Right cardiac atrium (tissue), 5 donors: Measurements from ENCODE around the gene PCDHB15. TPM values are rescaled to one million over a fixed set of nuclear protein-coding genes. Genes with fewer than 3 reads are reported as not detected.
"Not testable (repeated sequence)": the region's sequence is repeated elsewhere in the genome, so short reads cannot be mapped to it uniquely, and the experiment has no call there.

Experiments used
- ATAC-seq, 2 donors: fragments of 200-7000 bp; cut with Tn5 transposase; one replicate each; pipeline versions ENCODE4 v1.8.0 to v1.9.1; 2020; ENCODE audit warnings: moderate library complexity in 2 of 2, mild to moderate bottlenecking in 1 of 2
- DNase-seq, 3 donors: peaks; one replicate each; pipeline ENCODE4 v3.0.0-alpha.2; 2020
- H3K27ac ChIP-seq: one replicate; pipeline ENCODE4 v1.5.1; 2013; ENCODE audit warnings: mild to moderate bottlenecking, low read length, control low read depth, moderate library complexity
- H3K27me3 ChIP-seq: one replicate; pipeline ENCODE4 v1.6.1; 2013; ENCODE audit not compliant: control insufficient read depth, insufficient read depth
- H3K4me1 ChIP-seq: one replicate; pipeline ENCODE4 v1.6.1; 2013; ENCODE audit warnings: low read length; ENCODE audit not compliant: control insufficient read depth, insufficient read depth
- H3K4me3 ChIP-seq: one replicate; pipeline ENCODE4 v1.5.1; 2013; ENCODE audit warnings: low read length, control low read depth
- H3K9me3 ChIP-seq: one replicate; pipeline ENCODE4 v1.6.1; 2013; ENCODE audit warnings: low read length; ENCODE audit not compliant: control insufficient read depth
- WGBS: extraction: QIAGEN DNeasy Blood & Tissue Kit; methylation state at CpG from one replicate; pipeline ENCODE4 v1.1.7; 2013; 5-methylcytosine and 5-hydroxymethylcytosine counted together
- intact Hi-C, 4 donors: fragments of 100-400 bp; cut with DNase I; formaldehyde crosslinking; loops; one replicate each; pipeline versions ENCODE4 v1.11.0 to v1.14.0; 2022 to 2023
- polyA plus RNA-seq: library from polyadenylated mRNA; stranded (reverse); fragments of 200-250 nt; gene quantifications from one replicate; pipeline ENCODE4 v1.2.3, GENCODE V29; 2013
- total RNA-seq, 4 donors: library from RNA; stranded (reverse); fragmentation: NEBNext Ultra II Directional; extraction: Animal tissue kit (Norgen Biotek cat#: 25700); gene quantifications; one replicate each; pipeline ENCODE4 v1.2.1, GENCODE V29; 2021
- donor health status: healthy with polysubstance abuse.
- donor health status: DM: no; HTN: yes; CAD: no.
- donor health status: DM: no; HTN: no; CAD: no.
- donor health status: DM: no; HTN: yes; CAD: no; lungs with severe emphysema.
- donor health status: DM: yes; HTN: yes; CAD: no.

Gene PCDHB15
- total and polyA plus RNA-seq, 5 donors = 2.5 to 6.7 (median 4.3) TPM

- H3K4me1 ChIP-seq, ATAC-seq, H3K4me3 ChIP-seq, H3K27me3 ChIP-seq, DNase-seq, H3K9me3 ChIP-seq, H3K27ac ChIP-seq: not testable (repeated sequence)
- intact Hi-C loops = loop anchor here in 2 of 4 donors (10.0 kb wide), 1 partner anchor 349 kb away; no protein-coding TSS in a partner anchor
- 29% methylated on average over 34 of the region's 40 CpGs for WGBS
These were observed 29.7 kb upstream of the PCDHB15 start for GRCh38 chr5:141215504-141215903.

- H3K27ac ChIP-seq, H3K4me1 ChIP-seq, H3K9me3 ChIP-seq, H3K4me3 ChIP-seq, DNase-seq, H3K27me3 ChIP-seq, ATAC-seq: not testable (repeated sequence)
- intact Hi-C loops = loop anchor here in 2 of 4 donors (10.0 kb wide), 1 partner anchor 349 kb away; no protein-coding TSS in a partner anchor
- WGBS = 32% methylated on average over 18 of the region's 26 CpGs
These were observed 29.2 kb upstream of the PCDHB15 start for GRCh38 chr5:141216035-141216434.

- intact Hi-C loops = no loop called here
- Histone ChIP-seq H3K27ac (no peak within 1 kb of the TSS), H3K9me3 (peaks cover 10% of the 10 kb centered on the region), H3K4me3 (peak within 1 kb of the TSS; percentile 43), H3K4me1 (no peaks in the 10 kb centered on the region), H3K27me3 (no peaks in the 10 kb centered on the region)
- ATAC-seq (no peak), DNase-seq (no peak)
- 22% methylated on average over 15 of the region's 15 CpGs for WGBS
These were observed 21.9 kb upstream of the PCDHB15 start, which contains the start of gene PCDHB14 for GRCh38 chr5:141223112-141223783. TSS of gene PCDHB14 (plus strand) at chr5:141223343. CDS start at chr5:141223506, 163 bp downstream.

- H3K4me1 ChIP-seq, intact Hi-C loops, H3K27me3 ChIP-seq, ATAC-seq, H3K4me3 ChIP-seq, H3K9me3 ChIP-seq, H3K27ac ChIP-seq, DNase-seq: not testable (repeated sequence)
- WGBS = 18% methylated on average over 34 of the region's 40 CpGs
These were observed 20.4 kb upstream of the PCDHB15 start for GRCh38 chr5:141224844-141225243.

- H3K4me1 ChIP-seq, ATAC-seq, H3K9me3 ChIP-seq, H3K27ac ChIP-seq, H3K27me3 ChIP-seq, DNase-seq, intact Hi-C loops, H3K4me3 ChIP-seq: not testable (repeated sequence)
- 22% methylated on average over 30 of the region's 30 CpGs for WGBS
These were observed 19.8 kb upstream of the PCDHB15 start for GRCh38 chr5:141225421-141225820.

DNA sequence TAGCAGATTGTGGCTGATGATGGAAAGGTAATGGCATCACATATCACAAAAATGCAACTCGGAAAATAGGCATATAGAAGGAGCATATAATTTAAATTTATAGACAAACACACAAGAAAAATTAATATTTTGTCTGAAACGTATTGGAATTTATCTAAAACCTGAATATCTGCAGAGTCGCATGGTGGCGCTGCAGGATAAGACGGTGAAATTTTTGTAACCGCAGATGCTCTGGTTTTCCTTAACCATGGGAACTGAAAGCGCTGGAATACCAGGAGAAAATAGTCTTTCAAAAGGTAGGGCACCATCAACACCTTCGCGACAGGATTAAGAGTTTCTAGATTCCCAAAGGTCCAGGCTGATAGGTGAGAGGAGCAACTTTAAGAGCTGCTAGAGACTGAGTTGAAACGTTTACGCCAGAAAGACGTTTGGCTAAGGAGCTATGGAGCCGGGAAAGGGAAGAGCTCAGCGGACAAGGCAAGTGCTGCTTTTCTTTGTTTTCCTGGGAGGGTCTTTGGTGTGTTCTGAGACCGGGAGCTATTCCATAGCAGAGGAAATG, 11.0 kb upstream of the PCDHB15 start:
- Histone ChIP-seq H3K27ac (no peak overlapping the region), H3K9me3 (peaks cover 6% of the 10 kb centered on the region), H3K4me3 (peak overlapping the region; percentile 30), H3K27me3 (no peaks in the 10 kb centered on the region), H3K4me1 (no peaks in the 10 kb centered on the region)
- intact Hi-C loops = loop anchor here in 1 of 4 donors (10.0 kb wide), 1 partner anchor 171 kb away; the partner anchor contains the start of genes PCDHGA9 and PCDHGB6
- ATAC-seq (no peak), DNase-seq (no peak)
- 6% methylated on average over 15 of the region's 15 CpGs for WGBS

GRCh38 chr5:141235922-141236321, 9.3 kb upstream of the PCDHB15 start:
- intact Hi-C loops = loop anchor here in 1 of 4 donors (10.0 kb wide), 1 partner anchor 169 kb away; the partner anchor contains the start of genes PCDHGA9 and PCDHGB6
- not testable (repeated sequence) for ATAC-seq, H3K27ac ChIP-seq, DNase-seq, H3K4me3 ChIP-seq, H3K4me1 ChIP-seq, H3K27me3 ChIP-seq
- WGBS = 20% methylated on average over 40 of the region's 40 CpGs
- peaks cover 13% of the 10 kb centered on the region for H3K9me3 ChIP-seq

DNA sequence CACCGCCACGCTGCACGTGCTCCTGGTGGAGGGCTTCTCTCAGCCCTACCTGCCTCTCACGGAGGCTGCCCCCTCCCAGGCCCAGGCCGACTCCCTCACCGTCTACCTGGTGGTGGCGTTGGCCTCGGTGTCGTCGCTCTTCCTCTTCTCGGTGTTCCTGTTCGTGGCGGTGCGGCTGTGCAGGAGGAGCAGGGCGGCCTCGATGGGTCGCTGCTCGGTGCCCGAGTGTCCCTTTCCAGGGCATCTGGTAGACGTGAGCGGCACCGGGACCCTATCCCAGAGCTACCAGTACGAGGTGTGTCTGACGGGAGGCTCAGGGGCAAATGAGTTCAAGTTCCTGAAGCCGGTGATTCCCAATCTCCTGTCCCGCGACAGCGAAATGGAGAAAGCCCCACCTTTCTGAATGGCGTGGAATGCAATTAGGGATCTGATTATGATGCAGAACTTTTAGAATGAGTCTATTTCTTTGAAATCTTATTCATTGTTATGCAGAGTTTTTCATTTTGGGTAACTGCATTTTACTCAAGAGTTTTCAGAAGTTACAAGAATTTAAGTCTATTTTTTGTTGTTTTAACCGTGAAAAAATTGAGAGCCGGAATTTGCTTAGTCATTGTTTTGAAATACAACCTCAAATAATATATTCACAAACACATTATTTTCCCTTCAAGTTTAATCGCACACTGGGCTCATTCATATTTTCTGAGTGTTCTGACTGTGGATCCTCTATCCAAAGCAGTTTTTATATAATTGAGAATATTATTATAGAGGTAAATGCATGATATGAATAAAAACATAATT, 8.5 kb upstream of the PCDHB15 start:
- Histone ChIP-seq H3K4me1 (no peaks in the 10 kb centered on the region), H3K27me3 (no peaks in the 10 kb centered on the region), H3K4me3 (no peak overlapping the region), H3K27ac (no peak overlapping the region), H3K9me3 (peaks cover 20% of the 10 kb centered on the region)
- ATAC-seq = no peak
- DNase-seq = no peak
- intact Hi-C loops = loop anchor here in 1 of 4 donors (10.0 kb wide), 1 partner anchor 168 kb away; the partner anchor contains the start of genes PCDHGA9 and PCDHGB6
- 13% methylated on average over 32 of the region's 32 CpGs for WGBS

DNA sequence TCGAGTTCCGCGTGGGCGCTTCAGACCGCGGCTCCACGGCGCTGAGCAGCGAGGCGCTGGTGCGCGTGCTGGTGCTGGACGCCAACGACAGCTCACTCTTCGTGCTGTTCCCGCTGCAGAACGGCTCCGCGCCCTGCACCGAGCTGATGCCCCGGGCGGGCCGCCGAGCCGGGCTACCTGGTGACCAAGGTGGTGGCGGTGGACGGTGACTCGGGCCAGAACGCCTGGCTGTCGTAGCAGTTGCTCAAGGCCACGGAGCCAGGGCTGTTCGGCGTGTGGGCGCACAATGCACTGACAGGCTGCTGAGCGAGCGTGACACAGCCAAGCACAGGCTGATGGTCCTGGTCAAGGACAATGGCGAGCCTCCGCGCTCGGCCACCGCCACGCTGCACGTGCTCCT, 3.7 kb upstream of the PCDHB15 start:
- no peak for ATAC-seq
- WGBS = 19% methylated on average over 43 of the region's 43 CpGs
- intact Hi-C loops = no loop called here
- Histone ChIP-seq H3K4me1 (no peaks in the 10 kb centered on the region), H3K27me3 (no peaks in the 10 kb centered on the region), H3K4me3 (no peak overlapping the region), H3K27ac (no peak overlapping the region), H3K9me3 (peaks cover 31% of the 10 kb centered on the region)
- peak in 1 of 3 donors; percentile 13 for DNase-seq

DNA sequence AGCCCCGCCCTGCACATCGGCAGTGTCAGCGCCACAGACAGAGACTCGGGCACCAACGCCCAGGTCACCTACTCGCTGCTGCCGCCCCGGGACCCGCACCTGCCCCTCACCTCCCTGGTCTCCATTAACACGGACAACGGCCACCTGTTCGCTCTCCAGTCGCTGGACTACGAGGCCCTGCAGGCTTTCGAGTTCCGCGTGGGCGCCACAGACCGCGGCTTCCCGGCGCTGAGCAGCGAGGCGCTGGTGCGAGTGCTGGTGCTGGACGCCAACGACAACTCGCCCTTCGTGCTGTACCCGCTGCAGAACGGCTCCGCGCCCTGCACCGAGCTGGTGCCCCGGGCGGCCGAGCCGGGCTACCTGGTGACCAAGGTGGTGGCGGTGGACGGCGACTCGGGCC, 1.8 kb downstream of the PCDHB15 start:
- intact Hi-C loops = not testable (repeated sequence)
- 35% methylated on average over 32 of the region's 42 CpGs for WGBS

More for the DNA sequence above, 1.8 kb downstream of the PCDHB15 start:
- not testable (repeated sequence) for DNase-seq, H3K4me1 ChIP-seq, H3K27me3 ChIP-seq, ATAC-seq, H3K27ac ChIP-seq, H3K4me3 ChIP-seq
- H3K9me3 ChIP-seq = peaks cover 24% of the 10 kb centered on the region
